Lower leg skin (tissue), 4 donors: Measurements from ENCODE around the gene KIF3B. TPM values are rescaled to one million over a fixed set of nuclear protein-coding genes. Genes with fewer than 3 reads are reported as not detected.

Source experiments
- DNase-seq, 2 donors: peaks; one replicate each; pipeline ENCODE4 v3.0.0-alpha.2; 2019; ENCODE audit warnings: low spot score in 2 of 2
- H3K4me3 ChIP-seq: fragments of 200-600 bp; sonication (generic); 2 replicates; pipeline ENCODE4 v1.5.1; 2017; ENCODE audit warnings: mild to moderate bottlenecking, low read depth; ENCODE audit not compliant: poor library complexity, severe bottlenecking
- POLR2A ChIP-seq, 2 donors: fragments of 450-650 bp; IDR thresholded peaks; one replicate each; pipeline ENCODE4 v1.6.1; 2016 to 2017; ENCODE audit warnings: antibody characterized with exemption in 2 of 2, mild to moderate bottlenecking in 1 of 2, moderate library complexity in 1 of 2
- WGBS, 2 donors: methylation state at CpG; one replicate each; pipeline ENCODE4 v1.1.5; 2018; 5-methylcytosine and 5-hydroxymethylcytosine counted together
- intact Hi-C: fragments of 100-400 bp; cut with DNase I; formaldehyde crosslinking; loops from one replicate; pipeline ENCODE4 v1.15.0; 2023; ENCODE audit warnings: low total_unique reads
- total RNA-seq, 4 donors: library from RNA; depleted of rRNA; stranded (reverse); fragments of >200 nt; gene quantifications; one replicate each; pipeline ENCODE4 v1.1.0, GENCODE V29; 2016
- TF ChIP-seq, protein P1 (sequence below), 3 donors: fragments of 450-650 bp; IDR thresholded peaks; one replicate each; pipeline ENCODE4 v1.5.1; 2016; ENCODE audit warnings: antibody characterized with exemption in 3 of 3, mild to moderate bottlenecking in 3 of 3, moderate library complexity in 2 of 3

The KIF3B gene
- total RNA-seq, 4 donors from 2014 or later, result 9.7 to 17.8 (median 13.1) TPM

- 90 to 91% methylated on average over 3 of the region's 3 CpGs for WGBS, 2 donors
- no peak overlapping the region for H3K4me3 ChIP-seq
- TF ChIP-seq, protein P1, sequence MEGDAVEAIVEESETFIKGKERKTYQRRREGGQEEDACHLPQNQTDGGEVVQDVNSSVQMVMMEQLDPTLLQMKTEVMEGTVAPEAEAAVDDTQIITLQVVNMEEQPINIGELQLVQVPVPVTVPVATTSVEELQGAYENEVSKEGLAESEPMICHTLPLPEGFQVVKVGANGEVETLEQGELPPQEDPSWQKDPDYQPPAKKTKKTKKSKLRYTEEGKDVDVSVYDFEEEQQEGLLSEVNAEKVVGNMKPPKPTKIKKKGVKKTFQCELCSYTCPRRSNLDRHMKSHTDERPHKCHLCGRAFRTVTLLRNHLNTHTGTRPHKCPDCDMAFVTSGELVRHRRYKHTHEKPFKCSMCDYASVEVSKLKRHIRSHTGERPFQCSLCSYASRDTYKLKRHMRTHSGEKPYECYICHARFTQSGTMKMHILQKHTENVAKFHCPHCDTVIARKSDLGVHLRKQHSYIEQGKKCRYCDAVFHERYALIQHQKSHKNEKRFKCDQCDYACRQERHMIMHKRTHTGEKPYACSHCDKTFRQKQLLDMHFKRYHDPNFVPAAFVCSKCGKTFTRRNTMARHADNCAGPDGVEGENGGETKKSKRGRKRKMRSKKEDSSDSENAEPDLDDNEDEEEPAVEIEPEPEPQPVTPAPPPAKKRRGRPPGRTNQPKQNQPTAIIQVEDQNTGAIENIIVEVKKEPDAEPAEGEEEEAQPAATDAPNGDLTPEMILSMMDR (IDR thresholded peaks at IDR 0.05), result no peak
- no peak for TF ChIP-seq POLR2A (IDR thresholded peaks at IDR 0.05)
- DNase-seq, result no peak
- intact Hi-C loops, result no loop called here
These were observed 41.4 kb upstream of the KIF3B start for GRCh38 chr20:32236048-32236533.

DNA sequence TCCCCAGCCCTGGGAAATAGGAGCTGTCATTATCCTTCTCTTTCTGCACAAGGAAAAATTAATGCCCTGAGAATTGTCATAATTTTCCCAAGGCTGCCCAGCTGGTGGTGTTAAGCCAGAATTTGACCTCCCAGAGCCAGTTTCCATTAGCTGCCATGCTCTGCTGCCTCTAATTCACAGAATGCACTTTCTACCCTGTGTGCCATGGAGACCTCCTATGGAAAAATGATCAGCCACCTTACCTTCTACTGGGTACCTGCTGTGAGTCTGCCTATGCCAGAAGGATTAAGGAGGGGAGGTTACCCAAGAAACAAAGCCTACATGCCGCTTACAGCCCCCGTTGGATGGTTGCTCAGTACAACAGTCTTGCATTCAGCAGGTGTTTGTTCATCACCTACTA, 40.6 kb upstream of the KIF3B start:
- intact Hi-C loops, result no loop called here
- H3K4me3 ChIP-seq, result no peak overlapping the region
- no peak for TF ChIP-seq POLR2A (IDR thresholded peaks at IDR 0.05)
- TF ChIP-seq, protein P1 (IDR thresholded peaks at IDR 0.05), result no peak
- no peak for DNase-seq
- 93 to 98% methylated on average over 2 of the region's 2 CpGs for WGBS, 2 donors

DNA sequence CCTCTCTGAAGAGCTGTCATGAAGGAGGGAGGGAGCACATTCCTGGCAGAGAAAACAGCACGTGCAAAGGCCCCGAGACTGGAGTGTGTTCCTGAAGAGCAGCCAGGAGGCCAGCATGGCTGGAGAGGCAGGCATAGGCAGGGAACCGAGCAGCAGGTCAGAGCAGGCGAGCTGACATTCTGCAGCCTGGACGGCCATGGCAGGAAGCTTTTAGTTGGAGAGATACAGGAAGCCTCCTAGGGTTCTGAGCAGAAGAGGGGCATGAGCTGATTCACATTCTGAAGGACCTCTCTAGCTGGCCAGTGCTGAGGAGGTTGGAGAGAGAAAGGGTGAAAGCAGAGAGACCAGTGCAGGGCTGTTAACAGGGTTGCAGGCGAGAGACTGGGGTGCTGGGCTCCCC, 40.0 kb upstream of the KIF3B start:
- 90 to 91% methylated on average over 6 of the region's 6 CpGs for WGBS, 2 donors
- H3K4me3 ChIP-seq, result no peak overlapping the region
- intact Hi-C loops, result no loop called here
- TF ChIP-seq, protein P1 (IDR thresholded peaks at IDR 0.05), result no peak
- TF ChIP-seq POLR2A (IDR thresholded peaks at IDR 0.05), result no peak
- no peak for DNase-seq

GRCh38 chr20:32238483-32239425, 38.7 kb upstream of the KIF3B start:
- no peak overlapping the region for H3K4me3 ChIP-seq
- no peak for TF ChIP-seq POLR2A (IDR thresholded peaks at IDR 0.05)
- TF ChIP-seq, protein P1 (IDR thresholded peaks at IDR 0.05), result no peak
- WGBS, 2 donors, result 80 to 85% methylated on average over 5 to 9 of the region's 9 CpGs
- no peak for DNase-seq
- intact Hi-C loops, result no loop called here

- no peak overlapping the region for H3K4me3 ChIP-seq
- no peak for DNase-seq
- TF ChIP-seq, protein P1 (IDR thresholded peaks at IDR 0.05), result no peak
- no peak for TF ChIP-seq POLR2A (IDR thresholded peaks at IDR 0.05)
- intact Hi-C loops, result no loop called here
- 0% methylated on average over 1 of the region's 1 CpG for WGBS, 2 donors
These were observed 37.2 kb upstream of the KIF3B start for GRCh38 chr20:32240205-32240604.
